ENCODE results near the gene CCL4. TPM values are rescaled to one million over a fixed set of nuclear protein-coding genes. Genes with fewer than 3 reads are reported as not detected.
"Not testable (repeated sequence)": the region's sequence is repeated elsewhere in the genome, so short reads cannot be mapped to it uniquely, and the experiment has no call there.

CCL4 gene
- total RNA-seq, 1 experiment from 2014 or later: not detected

- no CpG with 5 or more reads among the region's 7 CpGs for WGBS (ENCODE audit: extremely low coverage, insufficient read length, low lambda C conversion rate)
- H3K27ac ChIP-seq (ENCODE audit: insufficient read length, low read depth, low read length); H3K4ac ChIP-seq (ENCODE audit: low read depth, low read length); H3K4me1 ChIP-seq (ENCODE audit: insufficient read depth, low read length); H4K91ac ChIP-seq (ENCODE audit: insufficient read length, low read depth, low read length); H2BK5ac ChIP-seq (ENCODE audit: insufficient read length, low read length); H3K56ac ChIP-seq (ENCODE audit: insufficient read length, low read depth, low read length); H2AK5ac ChIP-seq (ENCODE audit: insufficient read length, low read length); H3K23me2 ChIP-seq (ENCODE audit: insufficient read length, low read depth, low read length, poor library complexity, severe bottlenecking); H3K18ac ChIP-seq (ENCODE audit: insufficient read length, low read depth, low read length); H3K79me2 ChIP-seq (ENCODE audit: insufficient read depth, low read length); H3K9me3 Mint-ChIP-seq; H3K4me1 Mint-ChIP-seq; H3K27me3 ChIP-seq (ENCODE audit: insufficient read depth, low read length); DNase-seq; H4K20me1 ChIP-seq (ENCODE audit: control insufficient read depth, insufficient read depth, insufficient read length); H2BK120ac ChIP-seq (ENCODE audit: low read depth, low read length, poor library complexity, severe bottlenecking); H2BK20ac ChIP-seq (ENCODE audit: low read depth, low read length, poor library complexity, severe bottlenecking); H3K4me3 Mint-ChIP-seq; H3K9ac ChIP-seq (ENCODE audit: extremely low read depth, insufficient read length, low read length); H3K9me3 ChIP-seq (ENCODE audit: control insufficient read depth, low read depth, low read length); H3K14ac ChIP-seq (ENCODE audit: insufficient read depth, low read length); H3K79me1 ChIP-seq (ENCODE audit: insufficient read depth, low read depth, low read length, poor library complexity, severe bottlenecking); H2BK12ac ChIP-seq (ENCODE audit: insufficient read length, low read depth, low read length); H2BK15ac ChIP-seq (ENCODE audit: low read depth, low read length); H4K8ac ChIP-seq (replicated peaks; ENCODE audit: insufficient read length, low read depth, low read length); H4K5ac ChIP-seq (ENCODE audit: insufficient read length, low read depth, low read length); H3K4me2 ChIP-seq (ENCODE audit: insufficient read depth, insufficient read length, low read length); H2AFZ ChIP-seq (ENCODE audit: low read length); H3T11ph ChIP-seq (ENCODE audit: low read length); H3K36me3 Mint-ChIP-seq (ENCODE audit: insufficient read depth in 1 of 3, low read depth in 3 of 3); H3K23ac ChIP-seq (ENCODE audit: insufficient read length, low read depth, low read length): not testable (repeated sequence)
- Mint-ChIP-seq H3K27me3 (ENCODE audit: low read depth) (peaks cover 11% of the 10 kb centered on the region), H3K27ac (peak overlapping the region in 1 of 3 experiments; percentile 62; a peak in 1 of 7 replicates)
Observed at GRCh38 chr17:36104246-36104645, 619 bp downstream of the CCL4 start.

Measured in H9 (cell line).